Esophagus muscularis mucosa (tissue), 4 donors: ENCODE measurements around the gene LRRN2. TPM values are rescaled to one million over a fixed set of nuclear protein-coding genes. Genes with fewer than 3 reads are reported as not detected.

Experiments used
- DNase-seq: peaks from one replicate; pipeline ENCODE4 v3.0.0-alpha.2; 2017; ENCODE audit errors: extremely low spot score
- H3K27ac ChIP-seq, 4 donors: fragments of 200-600 bp; sonication (generic); replicated peaks in 1 of 4; 1 replicate in 3 of 4; 2 replicates in 1 of 4; pipeline ENCODE4 v1.5.1; 2016 to 2019; ENCODE audit warnings: mild to moderate bottlenecking in 1 of 4
- H3K27me3 ChIP-seq, 4 donors: fragments of 200-600 bp; sonication (generic); one replicate each; pipeline versions ENCODE4 v1.5.1 to v1.6.0; 2016 to 2019
- H3K36me3 ChIP-seq, 4 donors: fragments of 200-600 bp; sonication (generic); one replicate each; pipeline ENCODE4 v1.5.1; 2016 to 2019
- H3K4me1 ChIP-seq, 4 donors: fragments of 200-600 bp; sonication (generic); one replicate each; pipeline ENCODE4 v1.5.1; 2016 to 2019
- H3K4me3 ChIP-seq, 4 donors: fragments of 200-600 bp; sonication (generic); 1 replicate in 2 of 4; 2 replicates in 2 of 4; pipeline ENCODE4 v1.5.1; 2016 to 2019; ENCODE audit warnings: mild to moderate bottlenecking in 4 of 4, moderate library complexity in 1 of 4
- H3K9me3 ChIP-seq, 4 donors: fragments of 200-600 bp; sonication (generic); 1 replicate in 3 of 4; 2 replicates in 1 of 4; pipeline ENCODE4 v1.5.1; 2016 to 2019
- EP300 ChIP-seq: sonication (generic); formaldehyde crosslinking; IDR thresholded peaks from one replicate; pipeline ENCODE4 v1.6.1; 2017; ENCODE audit warnings: antibody characterized with exemption
- POLR2A ChIP-seq: fragments of 450-650 bp; IDR thresholded peaks from one replicate; pipeline ENCODE4 v1.6.1; 2017; ENCODE audit warnings: antibody characterized with exemption, moderate library complexity, mild to moderate bottlenecking, low read depth
- POLR2AphosphoS5 ChIP-seq, 2 donors: sonication (generic); formaldehyde crosslinking; IDR thresholded peaks; one replicate each; pipeline ENCODE4 v1.6.1; 2017; ENCODE audit warnings: antibody characterized with exemption in 2 of 2
- WGBS: methylation state at CpG from one replicate; pipeline ENCODE4 v1.1.5; 2018; 5-methylcytosine and 5-hydroxymethylcytosine counted together
- intact Hi-C: fragments of 100-400 bp; cut with DNase I; formaldehyde crosslinking; loops from one replicate; pipeline ENCODE4 v1.15.1; 2023
- total RNA-seq, 4 donors: library from RNA; depleted of rRNA; stranded (reverse); fragments of >200 nt; gene quantifications; one replicate each; pipeline versions ENCODE4 v1.1.0 to v1.2.1, GENCODE V29; 2016
- TF ChIP-seq, protein P1 (sequence below), 3 experiments: fragments of 200-600 bp in 2 of 3; fragments of 450-650 bp in 1 of 3; sonication (generic) in 2 of 3; IDR thresholded peaks; one replicate each; pipeline ENCODE4 v1.5.1; 2017 to 2019; ENCODE audit warnings: antibody characterized with exemption in 3 of 3, mild to moderate bottlenecking in 2 of 3, moderate library complexity in 1 of 3

Gene LRRN2
- total RNA-seq, 4 donors from 2014 or later: 3.6 to 15.2 (median 5.0) TPM

DNA sequence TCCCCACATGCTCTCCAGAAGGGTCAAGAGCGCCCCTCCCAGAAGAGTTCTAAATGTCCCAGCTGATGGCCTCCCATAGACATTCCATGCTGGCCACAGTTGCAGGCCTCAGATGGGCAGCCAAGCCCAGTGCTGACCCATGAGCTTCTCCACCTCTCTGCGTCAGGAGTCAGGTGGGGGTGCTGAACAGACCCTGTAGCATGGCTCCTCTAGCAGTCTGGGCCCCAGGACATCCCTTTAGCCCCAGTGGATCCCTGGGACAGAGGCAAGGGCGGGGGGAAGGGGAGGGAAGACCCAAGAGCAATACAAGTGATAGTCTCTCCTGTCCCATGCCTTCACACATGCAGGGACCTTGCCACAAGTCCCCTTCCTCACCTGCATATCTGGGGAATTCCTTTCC is 56.7 kb downstream of the LRRN2 start:
- no CpG with 5 or more reads among the region's 3 CpGs for WGBS
- Histone ChIP-seq H3K27ac (no peak overlapping the region), H3K4me1 (peaks cover 6 to 31% (median 15%) of the 10 kb centered on the region in 4 donors), H3K4me3 (no peak overlapping the region), H3K27me3 (no peaks in the 10 kb centered on the region), H3K9me3 (no peaks in the 10 kb centered on the region), H3K36me3 (no peaks in the 10 kb centered on the region)
- intact Hi-C loops: no loop called here
- TF ChIP-seq, protein P1, sequence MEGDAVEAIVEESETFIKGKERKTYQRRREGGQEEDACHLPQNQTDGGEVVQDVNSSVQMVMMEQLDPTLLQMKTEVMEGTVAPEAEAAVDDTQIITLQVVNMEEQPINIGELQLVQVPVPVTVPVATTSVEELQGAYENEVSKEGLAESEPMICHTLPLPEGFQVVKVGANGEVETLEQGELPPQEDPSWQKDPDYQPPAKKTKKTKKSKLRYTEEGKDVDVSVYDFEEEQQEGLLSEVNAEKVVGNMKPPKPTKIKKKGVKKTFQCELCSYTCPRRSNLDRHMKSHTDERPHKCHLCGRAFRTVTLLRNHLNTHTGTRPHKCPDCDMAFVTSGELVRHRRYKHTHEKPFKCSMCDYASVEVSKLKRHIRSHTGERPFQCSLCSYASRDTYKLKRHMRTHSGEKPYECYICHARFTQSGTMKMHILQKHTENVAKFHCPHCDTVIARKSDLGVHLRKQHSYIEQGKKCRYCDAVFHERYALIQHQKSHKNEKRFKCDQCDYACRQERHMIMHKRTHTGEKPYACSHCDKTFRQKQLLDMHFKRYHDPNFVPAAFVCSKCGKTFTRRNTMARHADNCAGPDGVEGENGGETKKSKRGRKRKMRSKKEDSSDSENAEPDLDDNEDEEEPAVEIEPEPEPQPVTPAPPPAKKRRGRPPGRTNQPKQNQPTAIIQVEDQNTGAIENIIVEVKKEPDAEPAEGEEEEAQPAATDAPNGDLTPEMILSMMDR (IDR thresholded peaks at IDR 0.05): no peak
- no peak for TF ChIP-seq POLR2AphosphoS5 (IDR thresholded peaks at IDR 0.05)
- no peak for TF ChIP-seq EP300
- TF ChIP-seq POLR2A: no peak
- no peak for DNase-seq

- intact Hi-C loops: no loop called here
- Histone ChIP-seq H3K27me3 (no peaks in the 10 kb centered on the region), H3K27ac (peak overlapping the region in 1 of 4 donors; percentile 12), H3K4me1 (peaks cover 6 to 34% (median 23%) of the 10 kb centered on the region in 4 donors), H3K9me3 (no peaks in the 10 kb centered on the region), H3K36me3 (no peaks in the 10 kb centered on the region), H3K4me3 (no peak overlapping the region)
- TF ChIP-seq POLR2AphosphoS5 (IDR thresholded peaks at IDR 0.05): no peak
- no peak for TF ChIP-seq POLR2A
- TF ChIP-seq, protein P1 (IDR thresholded peaks at IDR 0.05): no peak
- no peak for TF ChIP-seq EP300
- 50% methylated on average over 4 of the region's 4 CpGs for WGBS
- DNase-seq: no peak
Observed at GRCh38 chr1:204627436-204627835, 58.1 kb downstream of the LRRN2 start.

DNA sequence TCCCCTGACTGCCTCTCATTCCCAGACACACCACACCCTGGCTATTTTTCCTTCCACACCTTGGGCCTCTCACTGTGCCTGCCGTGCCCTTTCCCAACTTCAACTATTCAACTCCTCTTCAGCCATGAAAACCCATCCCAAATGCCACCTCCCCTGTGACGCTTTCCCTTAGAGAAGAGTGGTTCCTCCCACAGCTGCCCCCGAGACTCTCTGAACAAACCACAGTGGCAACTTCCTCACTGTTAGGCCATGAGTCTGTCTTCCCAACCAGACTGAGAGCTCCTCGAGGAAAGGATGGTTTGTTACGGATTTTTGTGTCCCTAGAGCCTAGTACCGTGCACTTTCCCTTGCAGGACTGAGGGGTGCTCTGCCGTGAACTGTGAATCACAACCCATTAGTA is 59.2 kb downstream of the LRRN2 start:
- 84% methylated on average over 7 of the region's 7 CpGs for WGBS
- Histone ChIP-seq H3K27ac (no peak overlapping the region), H3K9me3 (no peaks in the 10 kb centered on the region), H3K36me3 (no peaks in the 10 kb centered on the region), H3K27me3 (no peaks in the 10 kb centered on the region), H3K4me1 (peaks cover 6 to 36% (median 23%) of the 10 kb centered on the region in 4 donors), H3K4me3 (no peak overlapping the region)
- TF ChIP-seq EP300: no peak
- TF ChIP-seq, protein P1 (IDR thresholded peaks at IDR 0.05): no peak
- TF ChIP-seq POLR2AphosphoS5 (IDR thresholded peaks at IDR 0.05): no peak
- TF ChIP-seq POLR2A: no peak
- DNase-seq: no peak
- intact Hi-C loops: no loop called here

DNA sequence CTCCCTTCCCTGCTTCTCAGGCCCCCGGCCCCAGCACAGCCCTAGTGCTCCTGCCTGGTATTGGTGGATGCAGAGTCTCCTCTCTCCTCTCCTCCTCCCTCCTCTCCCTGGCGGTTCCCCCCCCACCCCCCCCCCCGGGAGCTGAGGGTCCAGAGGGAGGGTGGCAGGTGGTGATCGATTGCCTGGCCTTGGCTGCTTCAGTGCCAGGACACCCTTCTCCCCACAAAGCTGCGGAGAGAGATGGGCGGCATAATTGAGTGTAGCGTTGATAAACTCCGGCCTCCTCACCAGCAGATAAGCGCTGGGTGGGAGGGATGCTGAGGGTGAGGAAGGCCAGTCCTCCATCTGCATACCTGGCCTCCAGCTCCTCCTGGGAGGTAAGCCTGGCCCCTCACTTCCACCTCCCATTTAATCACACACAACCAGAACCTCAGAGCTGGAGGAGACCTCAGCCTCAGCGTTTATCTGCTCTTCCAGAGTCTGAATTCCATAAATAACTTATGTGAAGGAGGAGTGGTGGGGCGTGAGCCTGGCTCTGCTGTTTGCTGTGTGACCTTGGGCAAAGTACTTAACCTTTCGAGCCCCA is 60.8 kb downstream of the LRRN2 start:
- no peak for DNase-seq
- WGBS: 68% methylated on average over 12 of the region's 12 CpGs

More for the DNA sequence above, 60.8 kb downstream of the LRRN2 start:
- Histone ChIP-seq H3K4me3 (no peak overlapping the region), H3K4me1 (peaks cover 6 to 42% (median 23%) of the 10 kb centered on the region in 4 donors), H3K36me3 (no peaks in the 10 kb centered on the region), H3K27me3 (no peaks in the 10 kb centered on the region), H3K9me3 (no peaks in the 10 kb centered on the region), H3K27ac (no peak overlapping the region)
- TF ChIP-seq POLR2A: no peak
- TF ChIP-seq, protein P1 (IDR thresholded peaks at IDR 0.05): no peak
- intact Hi-C loops: no loop called here
